Activated CD4-positive, alpha-beta T cell treated with anti-CD3 and anti-CD28 coated beads for 1 hour (primary cell): ENCODE data around the gene GRIN1.

Source experiments
- DNase-seq: peaks from one replicate; pipeline ENCODE4 v3.0.0-alpha.2; 2020

GRIN1 gene

DNA sequence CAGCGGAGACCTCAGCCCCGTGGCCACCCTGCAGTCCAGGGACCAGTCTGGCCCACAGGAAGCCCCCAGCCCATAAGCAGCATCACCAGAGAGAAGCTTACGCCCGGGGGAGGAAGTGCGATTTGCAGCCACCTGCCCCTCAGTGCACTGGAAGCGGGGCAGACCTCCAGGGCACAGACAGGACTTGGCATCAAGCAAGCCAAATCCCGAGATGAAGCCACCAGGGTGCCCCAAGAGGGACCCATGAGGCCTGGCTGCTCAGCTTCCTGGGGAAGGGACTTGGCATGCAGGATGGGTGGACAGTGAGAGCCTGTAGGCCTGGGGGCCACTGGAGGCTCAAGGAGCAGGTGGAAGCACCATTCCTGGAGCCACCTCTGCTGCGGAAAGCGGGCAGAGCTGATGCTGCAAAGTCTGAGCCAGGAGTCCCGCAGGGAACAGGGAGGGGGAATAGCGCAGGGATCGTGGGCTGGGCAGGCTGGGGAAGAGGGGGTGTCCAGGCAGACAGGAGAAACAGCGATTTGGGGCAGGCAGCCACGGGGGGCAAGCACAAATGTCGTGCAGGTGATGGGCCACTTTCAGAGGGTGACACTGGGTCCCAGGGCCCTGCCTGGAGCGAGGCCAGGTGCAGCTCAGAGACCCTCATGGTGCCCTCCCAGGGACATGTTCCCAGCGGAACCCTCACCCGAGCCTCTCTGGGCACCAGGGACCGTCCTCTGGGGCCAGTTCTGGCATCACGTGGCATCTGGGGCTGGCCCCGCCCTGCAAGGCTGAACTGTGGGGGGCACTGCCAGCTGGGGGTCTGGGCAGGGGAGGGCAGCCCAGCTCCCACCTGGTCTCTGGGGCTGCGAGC, 27.7 kb downstream of the GRIN1 start:
- no peak for DNase-seq

DNA sequence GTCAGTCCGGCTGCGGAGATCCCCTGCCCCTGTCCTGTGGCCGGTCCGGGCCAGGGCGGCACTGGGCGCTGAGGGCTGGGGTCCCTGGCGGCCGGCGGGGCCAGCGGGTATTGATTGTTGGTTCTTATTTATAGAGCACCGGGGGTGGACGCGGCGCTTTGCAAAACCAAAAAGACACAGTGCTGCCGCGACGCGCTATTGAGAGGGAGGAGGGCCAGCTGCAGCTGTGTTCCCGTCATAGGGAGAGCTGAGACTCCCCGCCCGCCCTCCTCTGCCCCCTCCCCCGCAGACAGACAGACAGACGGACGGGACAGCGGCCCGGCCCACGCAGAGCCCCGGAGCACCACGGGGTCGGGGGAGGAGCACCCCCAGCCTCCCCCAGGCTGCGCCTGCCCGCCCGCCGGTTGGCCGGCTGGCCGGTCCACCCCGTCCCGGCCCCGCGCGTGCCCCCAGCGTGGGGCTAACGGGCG, 28.4 kb downstream of the GRIN1 start:
- no peak for DNase-seq

GRCh38 chr9:137167747-137168572, 29.0 kb downstream of the GRIN1 start:
- DNase-seq: no peak

- no peak for DNase-seq
Measured at GRCh38 chr9:137168573-137168903, 29.6 kb downstream of the GRIN1 start.

GRCh38 chr9:137168904-137169856, 30.2 kb downstream of the GRIN1 start:
- DNase-seq: no peak

- no peak for DNase-seq
Measured at GRCh38 chr9:137169896-137170358, 31.0 kb downstream of the GRIN1 start, which contains the start of gene LRRC26. Gene LRRC26 (minus strand): TSS chr9:137170051. CDS start chr9:137169943, 108 bp downstream.

- no peak for DNase-seq
Measured at GRCh38 chr9:137170486-137171148, 31.7 kb downstream of the GRIN1 start.

- no peak for DNase-seq
Measured at GRCh38 chr9:137171149-137171900, 32.4 kb downstream of the GRIN1 start.

GRCh38 chr9:137172901-137173795, 34.2 kb downstream of the GRIN1 start:
- DNase-seq: no peak

DNA sequence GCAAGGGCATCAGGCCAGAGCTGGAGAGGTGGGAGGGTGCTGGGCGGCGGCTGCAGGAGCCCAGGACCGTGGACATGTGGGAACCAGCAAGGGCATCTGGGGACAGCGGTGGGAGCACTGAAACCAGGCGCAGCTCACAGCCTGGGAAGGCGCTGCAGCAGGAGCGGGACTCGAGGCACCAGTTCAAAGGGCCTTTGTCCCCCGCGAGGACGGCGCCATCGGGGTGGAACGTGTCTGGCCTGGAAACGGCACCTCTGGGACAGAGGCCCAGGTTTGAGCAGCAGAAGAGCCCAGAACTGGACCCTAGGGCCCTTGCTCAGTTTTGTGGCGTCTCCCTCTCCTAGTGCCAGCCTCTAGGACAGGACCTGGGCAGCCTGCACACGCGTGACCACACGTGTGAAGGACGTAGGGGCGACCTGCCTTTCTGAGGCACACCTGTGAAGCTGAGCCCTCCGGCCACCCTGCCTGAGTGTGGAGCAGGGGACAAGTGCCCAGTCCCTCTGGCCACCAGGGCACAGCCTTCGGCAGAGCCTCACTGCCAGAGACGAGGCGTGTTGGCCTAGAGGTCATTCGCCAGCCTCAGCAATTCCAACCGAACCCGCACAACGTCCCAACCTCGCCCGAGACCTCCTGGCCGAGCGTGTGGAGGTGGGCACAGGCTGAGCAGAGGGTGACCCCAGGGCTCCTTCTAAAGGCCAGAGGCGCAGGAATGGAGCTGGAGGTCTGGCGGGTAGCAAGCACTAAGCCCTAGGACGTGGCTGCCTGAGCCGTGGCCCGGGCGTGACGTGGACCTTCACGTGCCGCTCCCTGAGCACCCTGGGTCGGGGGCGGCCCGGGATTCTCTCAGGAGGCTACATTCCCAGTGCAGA, 35.1 kb downstream of the GRIN1 start:
- DNase-seq: no peak

DNA sequence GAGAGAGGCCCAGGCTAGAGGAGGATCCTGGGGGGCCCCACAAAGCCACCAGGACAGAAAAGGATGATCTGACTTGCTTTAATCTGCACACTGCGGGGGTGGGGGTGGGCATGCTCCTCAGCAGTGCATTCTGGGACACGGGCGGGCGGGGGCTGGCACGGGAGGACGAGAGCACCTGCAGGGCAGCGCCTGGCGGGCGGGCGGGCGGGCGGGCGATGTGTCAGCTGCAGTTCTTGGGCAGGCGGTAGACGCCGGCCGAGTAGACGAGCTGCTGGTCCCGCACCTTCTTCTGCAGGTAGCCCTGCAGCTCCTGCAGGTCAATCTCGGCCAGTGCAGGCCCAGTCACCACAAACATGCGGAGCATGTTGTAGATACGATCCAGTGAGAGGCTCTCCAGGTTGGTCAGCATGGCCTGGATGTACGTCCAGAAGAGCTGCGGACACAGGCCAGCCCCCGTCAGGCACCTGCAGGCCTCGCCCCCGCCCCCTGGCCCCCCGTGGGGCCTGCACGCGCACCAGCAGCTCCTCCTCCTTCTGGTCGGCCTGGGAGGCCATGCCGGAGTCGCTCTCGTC, 35.9 kb downstream of the GRIN1 start:
- DNase-seq: no peak

- no peak for DNase-seq
Measured at GRCh38 chr9:137175345-137175961, 36.5 kb downstream of the GRIN1 start.

DNA sequence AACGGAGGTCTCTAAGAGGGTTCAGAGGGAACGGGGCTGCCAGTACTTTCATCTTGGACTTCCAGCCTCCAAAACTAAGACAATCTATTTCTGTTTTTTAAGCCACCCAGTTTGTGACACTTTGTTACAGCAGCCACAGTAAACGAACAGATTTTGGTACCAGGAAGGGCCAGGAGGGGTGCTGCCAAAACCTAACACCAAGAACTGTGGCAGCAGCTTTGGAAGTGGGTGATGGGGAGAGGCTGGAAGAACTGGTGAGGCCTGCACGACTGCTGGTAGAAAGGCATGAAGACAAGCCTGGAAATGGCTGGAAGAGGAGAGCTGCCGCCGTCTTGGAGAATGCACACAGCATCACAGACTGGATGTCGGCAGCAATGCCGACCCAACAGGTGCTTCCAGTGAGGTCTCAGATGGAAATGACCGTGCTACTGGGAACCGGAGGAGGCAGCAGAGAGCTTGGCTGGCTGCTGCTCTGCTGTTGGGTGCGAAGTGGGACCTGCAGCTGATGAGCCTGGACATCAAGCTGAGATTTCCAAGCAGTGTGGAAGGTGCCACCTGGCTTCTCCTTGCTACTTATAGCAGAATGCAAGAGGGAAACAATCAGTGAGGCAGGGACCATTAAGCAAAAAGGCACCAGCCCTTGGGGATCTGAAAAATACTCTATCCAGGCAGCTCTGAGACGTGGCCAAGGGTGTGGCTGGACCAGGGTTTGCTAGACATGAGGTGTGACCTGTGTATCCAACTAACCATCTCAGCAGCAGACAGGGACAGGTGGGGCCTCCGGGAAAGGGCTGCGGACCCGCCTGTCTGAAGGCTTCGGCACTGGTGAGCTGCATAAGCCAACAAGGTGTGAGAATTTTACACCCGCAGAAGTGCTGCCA, 37.6 kb downstream of the GRIN1 start:
- DNase-seq: no peak

DNA sequence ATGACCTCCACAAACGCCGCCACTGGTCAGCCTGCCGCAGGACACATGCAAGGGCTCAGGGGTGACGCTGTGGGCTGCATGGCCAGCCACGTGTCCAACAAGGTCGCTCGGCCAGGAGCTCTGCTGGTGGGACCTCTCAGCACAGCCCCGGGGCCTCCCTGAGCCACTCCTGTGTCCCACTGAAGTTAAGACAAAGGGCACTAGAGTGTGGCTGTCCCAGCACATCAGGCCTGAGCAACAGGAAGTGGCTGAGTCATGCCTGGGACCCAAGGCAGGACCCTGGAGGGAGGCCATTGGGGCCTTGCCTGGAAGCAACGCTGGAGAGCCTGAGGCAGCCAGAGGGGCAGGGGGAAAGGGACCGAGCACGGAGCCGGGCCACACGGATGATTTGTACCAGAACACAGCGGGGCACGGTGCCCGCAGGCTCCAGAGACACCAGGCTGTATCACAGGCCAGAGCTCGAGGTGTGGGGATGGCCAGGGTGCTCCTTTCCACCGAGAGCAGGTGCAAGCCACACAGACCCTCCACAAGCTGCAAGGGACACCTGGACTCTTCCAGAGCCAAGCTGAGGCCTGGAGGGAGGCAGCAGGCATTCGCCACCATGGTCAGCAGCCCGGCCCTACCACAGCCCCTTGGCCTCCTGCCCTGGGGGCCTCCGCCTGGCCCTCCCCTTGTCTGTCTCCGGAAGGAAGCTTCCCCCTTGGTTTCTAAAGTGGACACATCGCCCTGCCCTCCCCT, 39.4 kb downstream of the GRIN1 start:
- no peak for DNase-seq

DNA sequence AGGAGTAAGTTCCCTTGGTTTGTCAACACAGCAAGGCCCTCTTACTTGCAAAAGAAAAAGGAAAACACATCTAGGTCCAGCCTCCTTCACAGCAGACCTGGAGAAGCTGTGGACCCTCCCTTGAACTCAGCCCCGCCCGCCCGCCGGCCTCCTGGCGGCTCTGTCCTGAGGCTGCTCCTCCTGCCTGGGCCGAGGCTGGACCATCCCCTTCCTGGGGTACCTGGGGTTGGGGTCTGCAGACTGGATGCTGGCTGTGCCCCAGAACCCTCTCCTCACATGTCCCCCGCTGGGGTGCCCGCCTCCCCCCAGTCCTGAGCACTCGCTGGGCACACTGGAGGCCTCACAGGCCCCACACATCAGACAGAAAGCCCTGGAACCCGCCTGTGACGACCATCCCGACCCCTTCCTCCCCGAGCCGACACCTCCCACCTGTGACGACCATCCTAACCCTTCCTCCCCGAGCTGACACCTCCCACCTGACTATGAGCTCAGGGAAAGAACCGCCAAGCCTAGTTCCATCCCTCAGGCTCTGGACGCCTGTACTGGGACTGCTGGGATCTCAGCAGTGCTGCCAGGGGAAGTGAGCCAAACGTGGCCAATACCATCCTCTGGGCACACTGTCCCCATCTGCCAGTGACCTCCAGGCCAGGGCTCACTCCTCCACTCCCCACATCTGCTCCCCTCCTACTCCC, 40.1 kb downstream of the GRIN1 start:
- no peak for DNase-seq

GRCh38 chr9:137179761-137180160, 40.8 kb downstream of the GRIN1 start:
- no peak for DNase-seq
